ENCODE measurements around the gene NCL.

DNA sequence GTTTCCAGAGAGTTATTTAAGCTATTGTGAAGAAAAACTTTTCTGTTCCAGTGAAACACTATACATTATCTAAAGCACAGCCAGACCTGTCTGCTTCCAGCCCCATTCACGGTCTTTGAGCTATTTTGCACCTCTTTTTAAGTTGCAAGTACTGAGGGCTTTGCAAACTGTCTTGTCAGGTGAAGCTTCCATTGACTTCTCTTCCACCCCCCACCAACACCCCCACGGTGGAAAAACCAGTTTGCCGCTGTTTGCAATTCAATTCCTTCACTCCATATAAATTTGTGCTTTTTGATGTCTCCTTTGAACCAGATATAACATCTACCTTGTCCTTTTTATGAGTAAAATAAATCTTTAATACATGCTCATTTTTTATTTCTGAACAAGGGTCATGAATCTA, 53.0 kb downstream of the NCL start:
- TF ChIP-seq, protein P1, sequence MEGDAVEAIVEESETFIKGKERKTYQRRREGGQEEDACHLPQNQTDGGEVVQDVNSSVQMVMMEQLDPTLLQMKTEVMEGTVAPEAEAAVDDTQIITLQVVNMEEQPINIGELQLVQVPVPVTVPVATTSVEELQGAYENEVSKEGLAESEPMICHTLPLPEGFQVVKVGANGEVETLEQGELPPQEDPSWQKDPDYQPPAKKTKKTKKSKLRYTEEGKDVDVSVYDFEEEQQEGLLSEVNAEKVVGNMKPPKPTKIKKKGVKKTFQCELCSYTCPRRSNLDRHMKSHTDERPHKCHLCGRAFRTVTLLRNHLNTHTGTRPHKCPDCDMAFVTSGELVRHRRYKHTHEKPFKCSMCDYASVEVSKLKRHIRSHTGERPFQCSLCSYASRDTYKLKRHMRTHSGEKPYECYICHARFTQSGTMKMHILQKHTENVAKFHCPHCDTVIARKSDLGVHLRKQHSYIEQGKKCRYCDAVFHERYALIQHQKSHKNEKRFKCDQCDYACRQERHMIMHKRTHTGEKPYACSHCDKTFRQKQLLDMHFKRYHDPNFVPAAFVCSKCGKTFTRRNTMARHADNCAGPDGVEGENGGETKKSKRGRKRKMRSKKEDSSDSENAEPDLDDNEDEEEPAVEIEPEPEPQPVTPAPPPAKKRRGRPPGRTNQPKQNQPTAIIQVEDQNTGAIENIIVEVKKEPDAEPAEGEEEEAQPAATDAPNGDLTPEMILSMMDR (IDR thresholded peaks at IDR 0.05; ENCODE audit: low read length), result no peak
- no peak for TF ChIP-seq EZH2 (IDR thresholded peaks at IDR 0.05; ENCODE audit: borderline replicate concordance, low read length)
